ENCODE measurements around the gene SPRR3. TPM values are rescaled to one million over a fixed set of nuclear protein-coding genes. Genes with fewer than 3 reads are reported as not detected.

The SPRR3 gene
- total RNA-seq, 1 donor from 2014 or later = not detected

- Histone ChIP-seq H3K27me3 (no peaks in the 10 kb centered on the region), H3K4me3 (no peak overlapping the region), H3K36me3 (no peaks in the 10 kb centered on the region), H3K4me1 (no peaks in the 10 kb centered on the region), H3K27ac (no peak overlapping the region), H3K9me3 (no peaks in the 10 kb centered on the region)
- ATAC-seq = peak; percentile 70
- no peak for DNase-seq
- no peak for TF ChIP-seq CTCF (IDR thresholded peaks at IDR 0.05)
- intact Hi-C loops (cut with DNase I) = no loop called here
Measured at GRCh38 chr1:153032677-153033308, 31.2 kb downstream of the SPRR3 start.

GRCh38 chr1:153035211-153035610 lies 33.7 kb downstream of the SPRR3 start:
- no peak overlapping the region for H3K27ac ChIP-seq
- no peaks in the 10 kb centered on the region for H3K36me3 ChIP-seq
- H3K27me3 ChIP-seq = no peaks in the 10 kb centered on the region
- no peak for TF ChIP-seq CTCF (IDR thresholded peaks at IDR 0.05)
- DNase-seq (no peak), ATAC-seq (no peak)
- H3K4me3 ChIP-seq = no peak overlapping the region
- intact Hi-C loops (cut with DNase I) = no loop called here
- H3K4me1 ChIP-seq = no peaks in the 10 kb centered on the region
- H3K9me3 ChIP-seq = no peaks in the 10 kb centered on the region

GRCh38 chr1:153040950-153041631 lies 39.5 kb downstream of the SPRR3 start, which contains the start of gene SPRR2D:
Gene SPRR2D (minus strand): TSS chr1:153041120. CDS start chr1:153040346, 774 bp downstream.
- Histone ChIP-seq H3K27me3 (no peaks in the 10 kb centered on the region), H3K4me1 (no peaks in the 10 kb centered on the region), H3K9me3 (no peaks in the 10 kb centered on the region), H3K4me3 (no peak within 1 kb of the TSS), H3K27ac (no peak within 1 kb of the TSS), H3K36me3 (no peaks in the 10 kb centered on the region)
- intact Hi-C loops (cut with DNase I) = no loop called here
- no peak for TF ChIP-seq CTCF (IDR thresholded peaks at IDR 0.05)
- DNase-seq (no peak), ATAC-seq (no peak)

GRCh38 chr1:153049211-153049610 lies 47.7 kb downstream of the SPRR3 start:
- peak; percentile 19 for ATAC-seq

More at GRCh38 chr1:153049211-153049610, 47.7 kb downstream of the SPRR3 start:
- Histone ChIP-seq H3K27me3 (no peaks in the 10 kb centered on the region), H3K27ac (no peak overlapping the region), H3K36me3 (no peaks in the 10 kb centered on the region), H3K4me1 (no peaks in the 10 kb centered on the region), H3K4me3 (no peak overlapping the region), H3K9me3 (no peaks in the 10 kb centered on the region)
- intact Hi-C loops (cut with DNase I) = no loop called here
- no peak for TF ChIP-seq CTCF (IDR thresholded peaks at IDR 0.05)
- DNase-seq = no peak

Other genes starting within 250 kb of the SPRR3 start
- gene KPRP, start 243.7 kb upstream of the SPRR3 start, total RNA-seq = not detected
- not detected for gene LCE1F, start 226.6 kb upstream of the SPRR3 start, total RNA-seq
- gene LCE1E, start 215.5 kb upstream of the SPRR3 start, total RNA-seq = not detected
- not detected for gene LCE1D, start 205.0 kb upstream of the SPRR3 start, total RNA-seq
- gene LCE1C, start 195.1 kb upstream of the SPRR3 start, total RNA-seq = not detected
- gene LCE1B, start 189.8 kb upstream of the SPRR3 start, total RNA-seq = not detected
- not detected for gene LCE1A, start 174.3 kb upstream of the SPRR3 start, total RNA-seq
- not detected for gene LCE6A, start 158.9 kb upstream of the SPRR3 start, total RNA-seq
- not detected for gene LCE7A, start 141.8 kb upstream of the SPRR3 start, total RNA-seq
- not detected for gene SMCP, start 123.4 kb upstream of the SPRR3 start, total RNA-seq
- gene IVL, start 93.2 kb upstream of the SPRR3 start, total RNA-seq = not detected
- gene SPRR5, start 54.5 kb upstream of the SPRR3 start, total RNA-seq = not detected
- not detected for gene SPRR4, start 31.1 kb upstream of the SPRR3 start, total RNA-seq
- gene SPRR1A, start 17.7 kb upstream of the SPRR3 start, total RNA-seq = not detected
- gene SPRR1B, start 29.5 kb downstream of the SPRR3 start, total RNA-seq = not detected
- not detected for gene SPRR2D, start 39.4 kb downstream of the SPRR3 start, total RNA-seq
- gene SPRR2A, start 55.8 kb downstream of the SPRR3 start, total RNA-seq = not detected
- not detected for gene SPRR2B, start 69.9 kb downstream of the SPRR3 start, total RNA-seq
- not detected for gene SPRR2E, start 92.8 kb downstream of the SPRR3 start, total RNA-seq
- gene SPRR2F, start 111.8 kb downstream of the SPRR3 start, total RNA-seq = not detected
- not detected for gene SPRR2G, start 149.1 kb downstream of the SPRR3 start, total RNA-seq
- gene LELP1, start 201.7 kb downstream of the SPRR3 start, total RNA-seq = not detected
- gene PRR9, start 215.8 kb downstream of the SPRR3 start, total RNA-seq = not detected

All from upper lobe of right lung (tissue), 1 donor.